Measurements from ENCODE around the gene HYAL3. TPM values are rescaled to one million over a fixed set of nuclear protein-coding genes. Genes with fewer than 3 reads are reported as not detected.

The HYAL3 gene
- total RNA-seq, 1 donor from 2014 or later, result 2.5 TPM

GRCh38 chr3:50320853-50321335, 21.7 kb upstream of the HYAL3 start:
- peak; percentile 62 for ATAC-seq (ENCODE audit: low read depth)
- CTCF ChIA-PET, result interaction anchor here (0.6 to 2.5 kb wide), 7 partner anchors 17 to 1731 kb away, joined by 3 to 9 read pairs (median 3); partner anchors contain the start of genes GNAI2, HYAL3, NAA80 and RASSF1
- no peak for DNase-seq
- intact Hi-C loops (cut with micrococcal nuclease), result loop anchor here (1.0 to 5.0 kb wide), 7 partner anchors 16 to 1604 kb away; partner anchors contain the start of genes HYAL3, IFRD2, IP6K2 and NAA80
- Mint-ChIP-seq H3K4me3 (peak overlapping the region; percentile 88), H3K27me3 (no peaks in the 10 kb centered on the region), H3K27ac (peak overlapping the region; percentile 77), H3K36me3 (ENCODE audit: low read depth) (peaks cover 15% of the 10 kb centered on the region), H3K4me1 (peaks cover 43% of the 10 kb centered on the region), H3K9me3 (no peaks in the 10 kb centered on the region)
- TF ChIP-seq CTCF (IDR thresholded peaks at IDR 0.05), result no peak
- POLR2A ChIA-PET, result interaction anchor here (0.6 to 9.7 kb wide), 11 partner anchors 10 to 1224 kb away, joined by 3 to 167 read pairs (median 4); partner anchors contain the start of genes CYB561D2, GNAI2, HYAL3 and IFRD2

- Mint-ChIP-seq H3K27me3 (no peaks in the 10 kb centered on the region), H3K36me3 (ENCODE audit: low read depth) (peaks cover 10% of the 10 kb centered on the region), H3K4me3 (peak overlapping the region; percentile 88), H3K27ac (no peak overlapping the region), H3K4me1 (peaks cover 43% of the 10 kb centered on the region), H3K9me3 (no peaks in the 10 kb centered on the region)
- ATAC-seq (ENCODE audit: low read depth) (no peak), DNase-seq (no peak)
- POLR2A ChIA-PET, result interaction anchor here (1.9 to 9.7 kb wide), 3 partner anchors 18 to 31 kb away, joined by 10 to 167 read pairs (median 20); partner anchors contain the start of genes CYB561D2, HYAL3, NAA80 and NPRL2
- intact Hi-C loops (cut with micrococcal nuclease), result loop anchor here (2.0 to 5.0 kb wide), 2 partner anchors 17 to 1603 kb away; partner anchors contain the start of gene IP6K2
- no peak for TF ChIP-seq CTCF (IDR thresholded peaks at IDR 0.05)
- CTCF ChIA-PET, result interaction anchor here (0.5 kb wide), 1 partner anchor 211 kb away, joined by 3 read pairs; no protein-coding TSS in a partner anchor
Observed at GRCh38 chr3:50319894-50320625, 20.9 kb upstream of the HYAL3 start.

- Mint-ChIP-seq H3K9me3 (no peaks in the 10 kb centered on the region), H3K4me3 (peak overlapping the region; percentile 15)
- POLR2A ChIA-PET, result interaction anchor here (0.9 to 9.7 kb wide), 3 partner anchors 19 to 27 kb away, joined by 4 to 167 read pairs (median 4); partner anchors contain the start of genes HYAL3, IFRD2, NAA80 and RASSF1
Observed at GRCh38 chr3:50319181-50319893, 20.1 kb upstream of the HYAL3 start.

GRCh38 chr3:50318615-50319014, 19.4 kb upstream of the HYAL3 start:
- Mint-ChIP-seq H3K36me3 (ENCODE audit: low read depth) (peaks cover 3% of the 10 kb centered on the region), H3K4me3 (no peak overlapping the region), H3K4me1 (peaks cover 39% of the 10 kb centered on the region), H3K27ac (no peak overlapping the region), H3K27me3 (no peaks in the 10 kb centered on the region), H3K9me3 (no peaks in the 10 kb centered on the region)
- POLR2A ChIA-PET, result interaction anchor here (0.9 to 1.3 kb wide), 2 partner anchors 19 to 27 kb away, joined by 4 read pairs; partner anchors contain the start of genes HYAL3, IFRD2 and NAA80
- CTCF ChIA-PET, result interaction anchor here (1.6 kb wide), 1 partner anchor 20 kb away, joined by 3 read pairs; the partner anchor contains the start of genes HYAL3 and NAA80
- ATAC-seq (ENCODE audit: low read depth), result no peak
- intact Hi-C loops (cut with micrococcal nuclease), result no loop called here
- no peak for TF ChIP-seq CTCF (IDR thresholded peaks at IDR 0.05)
- DNase-seq, result no peak

More at GRCh38 chr3:50319181-50319893, 20.1 kb upstream of the HYAL3 start:
- no peak for TF ChIP-seq CTCF (IDR thresholded peaks at IDR 0.05)
- no peak for DNase-seq
- Mint-ChIP-seq H3K27me3 (no peaks in the 10 kb centered on the region), H3K27ac (no peak overlapping the region), H3K4me1 (peaks cover 39% of the 10 kb centered on the region), H3K36me3 (ENCODE audit: low read depth) (peaks cover 3% of the 10 kb centered on the region)
- intact Hi-C loops (cut with micrococcal nuclease), result no loop called here
- CTCF ChIA-PET, result interaction anchor here (1.6 kb wide), 1 partner anchor 20 kb away, joined by 3 read pairs; the partner anchor contains the start of genes HYAL3 and NAA80
- ATAC-seq (ENCODE audit: low read depth), result no peak

All from activated B cell treated with CpG ODN at 0.5 μM for 24 hours (primary cell).